ENCODE results near the gene RSPO1.
"Not testable (repeated sequence)": the region's sequence is repeated elsewhere in the genome, so short reads cannot be mapped to it uniquely, and the experiment has no call there.

The RSPO1 gene

GRCh38 chr1:37616330-37616729 lies 18.4 kb downstream of the RSPO1 start:
- no peak for DNase-seq (ENCODE audit: low read depth)

- DNase-seq (ENCODE audit: low read depth): no peak
Measured at GRCh38 chr1:37614105-37614504, 20.6 kb downstream of the RSPO1 start.

- DNase-seq (ENCODE audit: low read depth): no peak
Measured at GRCh38 chr1:37612186-37612585, 22.5 kb downstream of the RSPO1 start.

GRCh38 chr1:37609994-37610393 lies 24.7 kb downstream of the RSPO1 start:
- no peak for DNase-seq (ENCODE audit: low read depth)

GRCh38 chr1:37609002-37609401 lies 25.7 kb downstream of the RSPO1 start:
- DNase-seq (ENCODE audit: low read depth): no peak

GRCh38 chr1:37606481-37607263 lies 28.0 kb downstream of the RSPO1 start:
- no peak for DNase-seq (ENCODE audit: low read depth)

- DNase-seq (ENCODE audit: low read depth): no peak
Measured at GRCh38 chr1:37605806-37606474, 28.8 kb downstream of the RSPO1 start.

- no peak for DNase-seq (ENCODE audit: low read depth)
Measured at GRCh38 chr1:37605061-37605650, 29.5 kb downstream of the RSPO1 start.

- peak; percentile 12 for DNase-seq (ENCODE audit: low read depth)
Measured at GRCh38 chr1:37602750-37603694, 31.7 kb downstream of the RSPO1 start.

GRCh38 chr1:37601441-37601840 lies 33.3 kb downstream of the RSPO1 start:
- DNase-seq (ENCODE audit: low read depth): no peak

GRCh38 chr1:37599940-37600339 lies 34.8 kb downstream of the RSPO1 start:
- no peak for DNase-seq (ENCODE audit: low read depth)

- no peak for DNase-seq (ENCODE audit: low read depth)
Measured at GRCh38 chr1:37596182-37596667, 38.5 kb downstream of the RSPO1 start.

- peak; percentile 92 for DNase-seq (ENCODE audit: low read depth)
Measured at GRCh38 chr1:37595440-37596181, 39.1 kb downstream of the RSPO1 start, which contains the start of gene GNL2. TSS of gene GNL2 (minus strand) at chr1:37595937. CDS start at chr1:37595822, 115 bp downstream.

GRCh38 chr1:37593726-37594125 lies 41.0 kb downstream of the RSPO1 start:
- no peak for DNase-seq (ENCODE audit: low read depth)

- DNase-seq (ENCODE audit: low read depth): no peak
Measured at GRCh38 chr1:37588939-37589338, 45.8 kb downstream of the RSPO1 start.

GRCh38 chr1:37584544-37584943 lies 50.1 kb downstream of the RSPO1 start:
- DNase-seq (ENCODE audit: low read depth): not testable (repeated sequence)

GRCh38 chr1:37575692-37576091 lies 59.0 kb downstream of the RSPO1 start:
- DNase-seq (ENCODE audit: low read depth): no peak

GRCh38 chr1:37574834-37575480 lies 59.7 kb downstream of the RSPO1 start:
- DNase-seq (ENCODE audit: low read depth): no peak

GRCh38 chr1:37570528-37571334 lies 64.0 kb downstream of the RSPO1 start:
- no peak for DNase-seq (ENCODE audit: low read depth)

- no peak for DNase-seq (ENCODE audit: low read depth)
Measured at GRCh38 chr1:37567023-37567422, 67.7 kb downstream of the RSPO1 start.

Data from activated T-cell treated with anti-CD3 and anti-CD28 coated beads for 1 hour (primary cell).